ENCODE measurements around the gene DDC. TPM values are rescaled to one million over a fixed set of nuclear protein-coding genes. Genes with fewer than 3 reads are reported as not detected.

Gene DDC
- polyA plus RNA-seq, 2 of the 4 experiments (the other 2 are of a cell fraction): 1.3 to 2.8 TPM

GRCh38 chr7:50415844-50416364 is 149.3 kb downstream of the DDC start:
- Histone ChIP-seq H3K9me3 (no peaks in the 10 kb centered on the region), H3K4me1 (no peaks in the 10 kb centered on the region), H3K4me3 (no peak overlapping the region), H3K4me2 (no peak overlapping the region), H3K27ac (no peak overlapping the region)
- FAIRE-seq (no peak), DNase-seq (ENCODE audit: low read depth in 1 of 2, low spot score in 1 of 2) (no peak), ATAC-seq (no peak)
- ChIA-PET CTCF (interaction anchor here (0.9 to 4.3 kb wide), 7 partner anchors 9 to 951 kb away, joined by 3 to 35 read pairs (median 4); partner anchors contain the start of gene ZPBP), POLR2A (no interaction called here)
- WGBS (ENCODE audit: missing lambda C conversion rate): 62% methylated on average over 6 of the region's 6 CpGs
- no peak for TF ChIP-seq POLR2AphosphoS2 (conservative IDR thresholded peaks at IDR 0.05; ENCODE audit: low read length)

DNA sequence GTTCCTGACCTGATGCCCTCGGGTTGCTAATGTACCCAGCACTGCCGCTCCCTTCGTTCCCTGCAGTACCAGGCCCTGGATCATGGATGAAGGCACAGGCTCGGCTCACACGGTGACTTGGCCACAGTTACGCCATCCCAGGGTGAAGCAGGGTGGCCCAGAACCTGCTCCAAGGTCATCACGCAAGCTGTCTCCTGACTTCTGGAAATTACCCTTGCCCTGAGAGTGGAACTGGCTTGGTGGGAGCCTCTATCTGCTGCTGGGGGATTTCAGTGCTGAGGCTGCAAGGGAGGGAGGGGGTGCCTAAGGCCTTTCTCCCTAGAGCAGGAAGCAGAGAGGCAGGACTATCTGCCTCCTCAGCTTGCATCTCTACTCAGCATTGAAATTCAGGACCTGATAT is 151.6 kb downstream of the DDC start:
- Histone ChIP-seq H3K4me3 (no peak overlapping the region), H3K9me3 (no peaks in the 10 kb centered on the region), H3K4me1 (no peaks in the 10 kb centered on the region), H3K4me2 (no peak overlapping the region), H3K27ac (no peak overlapping the region)
- FAIRE-seq (no peak), DNase-seq (ENCODE audit: low read depth in 1 of 2, low spot score in 1 of 2) (no peak), ATAC-seq (no peak)
- TF ChIP-seq RAD21 (conservative IDR thresholded peaks at IDR 0.05 in 1 of 2, IDR thresholded peaks at IDR 0.05 in 1 of 2) (no peak), EHMT2 (IDR thresholded peaks at IDR 0.05; ENCODE audit: low read depth) (no peak), CBX8 (IDR thresholded peaks at IDR 0.05) (no peak), ESRRA (IDR thresholded peaks at IDR 0.05; ENCODE audit: borderline replicate concordance, low read length) (no peak), NR3C1 (IDR thresholded peaks at IDR 0.05) (no peak), TP53 (CRISPR knock-in tag; IDR thresholded peaks at IDR 0.05) (no peak), FOXS1 (CRISPR knock-in tag; IDR thresholded peaks at IDR 0.05) (no peak), RCOR1 (IDR thresholded peaks at IDR 0.05; ENCODE audit: low read depth, low read length) (no peak), FOSB (CRISPR knock-in tag; IDR thresholded peaks at IDR 0.05) (no peak), PHF8 (IDR thresholded peaks at IDR 0.05; ENCODE audit: borderline replicate concordance, low read depth) (no peak), NFE2L2 (conservative IDR thresholded peaks at IDR 0.05; ENCODE audit: low read length) (no peak), ZC3H11A (IDR thresholded peaks at IDR 0.05) (no peak), CEBPB (IDR thresholded peaks at IDR 0.05) (no peak), POLR2AphosphoS2 (conservative IDR thresholded peaks at IDR 0.05; ENCODE audit: low read length) (no peak), MAZ (IDR thresholded peaks at IDR 0.05; ENCODE audit: borderline replicate concordance, low read depth, low read length) (no peak)
- TF ChIP-seq, protein P1, sequence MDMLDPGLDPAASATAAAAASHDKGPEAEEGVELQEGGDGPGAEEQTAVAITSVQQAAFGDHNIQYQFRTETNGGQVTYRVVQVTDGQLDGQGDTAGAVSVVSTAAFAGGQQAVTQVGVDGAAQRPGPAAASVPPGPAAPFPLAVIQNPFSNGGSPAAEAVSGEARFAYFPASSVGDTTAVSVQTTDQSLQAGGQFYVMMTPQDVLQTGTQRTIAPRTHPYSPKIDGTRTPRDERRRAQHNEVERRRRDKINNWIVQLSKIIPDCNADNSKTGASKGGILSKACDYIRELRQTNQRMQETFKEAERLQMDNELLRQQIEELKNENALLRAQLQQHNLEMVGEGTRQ (IDR thresholded peaks at IDR 0.05): no peak
- TF ChIP-seq, protein P2, sequence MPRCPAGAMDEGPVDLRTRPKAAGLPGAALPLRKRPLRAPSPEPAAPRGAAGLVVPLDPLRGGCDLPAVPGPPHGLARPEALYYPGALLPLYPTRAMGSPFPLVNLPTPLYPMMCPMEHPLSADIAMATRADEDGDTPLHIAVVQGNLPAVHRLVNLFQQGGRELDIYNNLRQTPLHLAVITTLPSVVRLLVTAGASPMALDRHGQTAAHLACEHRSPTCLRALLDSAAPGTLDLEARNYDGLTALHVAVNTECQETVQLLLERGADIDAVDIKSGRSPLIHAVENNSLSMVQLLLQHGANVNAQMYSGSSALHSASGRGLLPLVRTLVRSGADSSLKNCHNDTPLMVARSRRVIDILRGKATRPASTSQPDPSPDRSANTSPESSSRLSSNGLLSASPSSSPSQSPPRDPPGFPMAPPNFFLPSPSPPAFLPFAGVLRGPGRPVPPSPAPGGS (IDR thresholded peaks at IDR 0.05): no peak
- CTCF ChIA-PET: interaction anchor here (0.9 to 1.7 kb wide), 4 partner anchors 9 to 775 kb away, joined by 3 to 5 read pairs (median 3); no protein-coding TSS in a partner anchor
- 74% methylated on average over 7 of the region's 7 CpGs for WGBS (ENCODE audit: missing lambda C conversion rate)
- POLR2A ChIA-PET: no interaction called here

GRCh38 chr7:50412973-50413372 is 152.2 kb downstream of the DDC start:
- H3K4me3 ChIP-seq: no peak overlapping the region
- POLR2A ChIA-PET: no interaction called here
- CTCF ChIA-PET: interaction anchor here (0.9 to 1.7 kb wide), 4 partner anchors 9 to 775 kb away, joined by 3 to 5 read pairs (median 3); no protein-coding TSS in a partner anchor
- DNase-seq (ENCODE audit: low read depth in 1 of 2, low spot score in 1 of 2) (no peak), FAIRE-seq (no peak), ATAC-seq (no peak)
- no peak overlapping the region for H3K4me2 ChIP-seq
- WGBS (ENCODE audit: missing lambda C conversion rate): 36% methylated on average over 4 of the region's 4 CpGs
- TF ChIP-seq, protein P1 (IDR thresholded peaks at IDR 0.05): no peak
- TF ChIP-seq ESRRA (IDR thresholded peaks at IDR 0.05; ENCODE audit: borderline replicate concordance, low read length) (no peak), KDM5A (IDR thresholded peaks at IDR 0.05) (no peak), JUN (IDR thresholded peaks at IDR 0.05) (no peak), KDM1A (IDR thresholded peaks at IDR 0.05; ENCODE audit: low read depth) (no peak), ZFP36 (IDR thresholded peaks at IDR 0.05; ENCODE audit: borderline replicate concordance, partially characterized antibody) (no peak)
- no peaks in the 10 kb centered on the region for H3K9me3 ChIP-seq
- H3K27ac ChIP-seq: no peak overlapping the region
- no peaks in the 10 kb centered on the region for H3K4me1 ChIP-seq
